HG02588 (cell line): Measurements from ENCODE around the gene ROR2.

Experiments used
- ATAC-seq: cut with Tn5 transposase; IDR thresholded peaks from one replicate; pipeline ENCODE4 v1.9.1; 2021; ENCODE audit warnings: mild to moderate bottlenecking, moderate library complexity; ENCODE audit not compliant: unreplicated experiment

The ROR2 gene

DNA sequence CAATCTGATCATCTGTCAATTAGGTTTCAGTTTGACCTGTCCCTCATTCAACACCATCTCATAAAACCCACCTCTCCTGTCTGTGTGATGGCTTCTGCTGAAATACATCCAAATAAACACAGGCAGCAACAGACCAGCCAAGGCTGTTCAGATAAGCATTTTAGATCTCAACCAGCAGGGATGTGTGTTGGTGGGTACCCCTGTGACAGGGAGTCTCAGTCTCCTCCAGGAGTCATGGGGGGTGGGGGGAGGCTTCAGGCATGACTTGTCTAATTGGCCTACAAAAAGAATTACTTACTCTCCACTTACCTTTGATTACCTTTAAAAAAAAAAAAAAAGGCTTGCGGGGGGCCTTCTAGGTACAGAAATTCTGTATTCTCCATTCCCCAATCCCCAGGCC lies 65.9 kb downstream of the ROR2 start:
- ATAC-seq, result no peak

DNA sequence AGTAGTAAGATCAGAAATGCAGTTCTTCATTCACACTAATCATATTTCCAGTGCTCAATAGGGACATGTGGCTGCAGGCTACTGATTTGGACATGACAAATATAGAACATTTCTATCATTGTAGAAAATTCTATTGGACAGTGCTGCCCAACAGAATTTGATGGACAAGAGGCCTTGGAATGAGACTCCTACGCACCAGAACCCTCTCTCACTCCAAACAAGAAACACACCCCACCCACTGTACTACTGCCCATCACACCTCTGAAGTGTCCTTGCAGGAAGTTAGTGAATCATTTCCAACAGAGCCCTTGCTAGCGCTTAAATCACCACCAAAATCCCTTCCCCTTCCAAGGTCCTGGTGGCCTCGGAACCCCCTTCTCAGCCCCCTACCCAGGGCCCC lies 66.5 kb downstream of the ROR2 start:
- no peak for ATAC-seq

DNA sequence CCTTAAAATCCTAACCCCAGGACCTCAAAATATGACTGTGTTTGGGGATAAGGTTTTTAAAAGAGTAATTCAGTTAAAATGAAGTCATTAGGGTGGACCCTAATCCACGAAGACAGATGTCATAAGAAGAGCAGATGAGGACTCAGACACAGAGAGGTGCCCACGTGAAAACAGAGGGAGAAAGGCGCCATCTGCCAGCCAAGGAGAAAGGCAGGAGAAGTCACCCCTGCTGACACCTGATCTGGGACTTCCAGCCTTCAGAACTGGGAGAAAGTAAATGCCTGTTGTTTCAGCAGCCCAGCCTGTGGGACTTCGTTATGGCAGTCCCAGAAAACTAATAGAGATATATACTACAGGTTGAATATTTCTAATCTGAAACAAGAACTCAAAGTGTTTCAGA lies 67.4 kb downstream of the ROR2 start:
- ATAC-seq, result no peak

GRCh38 chr9:91880378-91880972 lies 69.6 kb downstream of the ROR2 start:
- no peak for ATAC-seq

GRCh38 chr9:91879231-91879630 lies 70.8 kb downstream of the ROR2 start:
- ATAC-seq, result no peak

GRCh38 chr9:91873637-91874051 lies 76.4 kb downstream of the ROR2 start:
- no peak for ATAC-seq

DNA sequence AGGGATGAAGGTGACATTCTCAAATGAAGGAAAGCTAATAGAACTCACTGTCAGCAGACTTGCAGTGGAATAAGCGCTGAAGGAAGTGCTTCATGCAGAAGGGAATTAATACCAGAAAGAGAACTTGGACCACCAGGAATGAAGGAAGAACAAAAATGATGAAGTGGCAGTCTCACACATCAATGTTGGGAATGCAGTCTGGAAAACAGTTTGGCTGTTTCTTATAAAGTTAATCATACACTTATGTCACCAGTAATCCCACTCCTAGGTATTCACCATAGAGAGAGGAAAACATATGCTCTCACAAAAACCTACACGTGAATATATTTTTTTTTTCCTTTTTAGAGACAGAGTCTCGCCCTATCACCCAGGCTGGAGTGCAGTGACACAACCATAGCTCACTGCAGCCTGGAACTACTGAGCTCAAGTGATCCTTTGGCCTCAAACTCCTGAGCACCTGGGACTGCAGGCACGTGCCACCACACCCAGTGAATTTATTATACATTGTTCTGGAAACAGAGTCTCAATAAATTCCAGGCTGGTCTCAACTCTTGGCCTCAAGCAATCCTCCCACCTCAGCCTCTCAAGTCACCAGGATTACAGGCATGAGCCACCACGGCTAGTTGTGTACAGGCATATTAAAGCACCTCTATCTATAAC lies 81.2 kb downstream of the ROR2 start:
- ATAC-seq, result no peak

DNA sequence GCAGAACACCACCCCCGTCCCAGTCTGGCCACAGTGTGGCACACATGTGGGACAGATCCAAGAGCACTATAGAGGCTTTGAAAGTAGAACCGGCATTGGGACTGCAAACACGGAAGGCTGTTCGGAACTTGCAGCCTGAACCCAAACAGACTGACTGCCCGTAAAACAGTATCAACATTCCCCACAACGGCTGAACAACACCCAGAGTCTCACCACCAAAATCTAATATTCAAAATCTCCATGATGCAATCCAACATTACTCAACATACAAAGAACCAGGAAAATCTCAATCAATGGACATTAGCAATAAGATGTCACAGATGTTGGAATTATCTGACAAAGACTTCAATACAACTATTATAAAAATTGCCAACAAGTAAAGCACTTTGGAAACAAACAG lies 82.3 kb downstream of the ROR2 start:
- no peak for ATAC-seq

DNA sequence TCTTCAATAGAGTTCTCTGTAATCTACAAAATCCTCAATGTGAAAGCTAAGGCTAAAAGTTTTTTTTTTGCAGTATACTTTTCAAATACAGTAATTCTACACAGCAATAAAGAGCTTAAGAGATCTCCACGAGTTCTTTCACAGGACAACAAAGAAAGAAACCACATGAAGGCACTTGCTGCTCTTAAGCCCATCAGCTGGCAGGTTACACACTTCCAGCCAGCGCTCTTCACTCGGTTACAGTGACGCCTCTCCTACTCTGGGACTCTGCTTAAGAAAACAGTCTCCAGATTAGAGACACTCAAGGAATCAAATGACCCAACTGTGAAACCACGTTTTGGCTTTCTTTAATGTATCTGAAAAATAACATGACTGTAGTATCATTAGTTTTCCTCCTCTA lies 85.0 kb downstream of the ROR2 start:
- no peak for ATAC-seq

GRCh38 chr9:91864380-91864779 lies 85.6 kb downstream of the ROR2 start:
- no peak for ATAC-seq

GRCh38 chr9:91863469-91863868 lies 86.6 kb downstream of the ROR2 start:
- ATAC-seq, result no peak

DNA sequence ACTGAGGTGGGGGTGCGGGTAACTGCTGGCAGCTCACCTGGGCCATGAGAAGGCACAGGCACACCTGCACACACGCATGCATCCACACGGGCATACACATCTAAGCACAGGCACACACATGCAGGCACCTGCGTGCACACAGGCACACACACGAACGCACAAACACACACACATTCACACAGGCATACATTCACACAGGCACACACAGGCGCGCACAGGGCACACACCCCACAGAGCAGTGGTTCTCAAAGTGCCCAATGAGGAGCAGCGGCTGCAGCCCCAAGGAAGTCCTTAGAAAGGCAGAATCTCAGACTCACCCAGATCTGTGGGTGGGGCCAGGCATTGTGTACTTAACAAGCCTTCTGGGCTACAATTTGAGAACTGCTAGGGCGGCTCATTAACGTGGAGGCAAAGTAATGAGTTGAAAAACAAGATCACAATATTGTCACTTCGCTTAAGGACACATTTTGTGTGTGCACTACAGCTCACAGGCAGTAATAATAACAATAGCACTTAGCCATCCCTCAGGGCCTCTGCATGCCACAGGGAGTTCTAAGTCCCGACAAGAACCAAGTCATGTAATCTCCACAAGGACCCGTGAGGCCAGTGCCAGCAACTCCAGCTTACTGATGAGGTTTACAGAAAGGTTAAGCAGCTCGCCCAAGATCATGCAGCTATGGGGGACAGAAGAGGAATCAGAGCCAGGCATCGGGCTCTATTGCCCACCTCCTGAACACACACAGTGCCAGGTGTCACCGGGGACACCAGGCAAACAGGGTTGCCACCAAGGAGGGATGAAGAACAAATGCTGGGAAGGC lies 91.6 kb downstream of the ROR2 start:
- no peak for ATAC-seq

- ATAC-seq, result no peak
Measured at GRCh38 chr9:91857291-91858212, 92.5 kb downstream of the ROR2 start.

- ATAC-seq, result no peak
Measured at GRCh38 chr9:91856419-91856818, 93.6 kb downstream of the ROR2 start.

DNA sequence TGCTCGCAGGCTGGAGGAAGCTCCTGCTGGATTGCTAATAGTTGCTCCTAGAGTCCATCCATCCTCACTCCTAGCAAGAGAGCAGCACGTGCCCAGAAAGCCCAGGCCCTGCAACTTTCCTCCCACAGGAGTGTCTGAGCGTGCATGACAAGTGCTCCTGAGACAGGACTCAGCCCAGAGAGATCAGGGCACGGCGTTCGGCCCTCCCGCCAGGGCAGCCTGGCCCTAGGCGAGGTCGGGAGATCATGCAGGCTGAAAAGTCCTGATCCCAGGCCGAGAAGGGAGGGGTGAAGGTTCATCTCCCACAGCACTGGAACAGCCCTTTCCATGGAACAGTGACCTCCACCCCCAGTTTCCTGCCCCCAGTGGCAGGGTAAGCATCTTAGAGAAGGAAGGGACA lies 94.8 kb downstream of the ROR2 start:
- no peak for ATAC-seq

DNA sequence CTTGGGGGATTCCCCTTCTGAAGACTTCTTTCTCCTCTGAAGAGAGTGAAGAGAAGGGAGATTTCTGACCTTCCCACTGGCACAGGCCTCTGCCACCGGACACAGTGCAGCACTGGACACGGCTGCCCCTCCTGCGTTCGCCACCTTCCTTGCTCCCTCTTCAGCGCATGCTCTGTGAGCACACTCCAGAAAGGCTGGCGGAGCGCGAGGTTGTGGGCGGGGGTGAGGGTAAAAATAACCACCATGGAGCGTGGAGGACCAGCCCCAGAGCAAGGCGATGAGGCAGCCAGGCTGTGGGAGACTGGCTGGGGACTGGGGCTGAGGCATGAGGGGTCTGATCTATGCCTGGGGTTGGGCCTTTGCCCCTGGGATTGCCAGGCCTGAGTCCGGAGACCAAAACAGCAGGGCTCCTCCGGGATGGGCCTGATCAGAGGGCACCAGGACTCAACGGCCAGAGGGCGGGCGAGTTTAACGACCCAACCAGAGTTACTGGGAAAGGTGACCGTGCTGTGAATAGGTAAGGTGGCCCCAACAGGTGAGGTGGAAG lies 97.2 kb downstream of the ROR2 start:
- ATAC-seq, result no peak

DNA sequence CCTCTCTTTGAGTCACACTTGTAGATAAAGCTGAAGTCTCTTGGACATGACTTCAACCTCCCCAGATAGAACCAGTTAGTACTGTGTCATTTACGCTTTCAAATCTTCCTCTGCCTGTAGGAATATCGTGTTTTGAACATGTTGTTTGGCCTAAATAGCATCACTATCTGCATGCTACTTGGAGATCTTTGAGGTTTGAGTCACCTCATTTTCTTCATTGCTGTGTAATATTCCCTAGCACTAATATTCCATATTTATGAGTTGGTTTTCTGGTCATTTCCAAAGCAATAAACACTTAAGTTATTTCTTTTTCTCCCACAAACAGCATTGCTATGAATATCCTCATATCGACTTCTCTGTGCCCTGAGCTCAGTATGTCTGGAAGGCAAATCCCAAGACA lies 100.3 kb downstream of the ROR2 start:
- ATAC-seq, result no peak

GRCh38 chr9:91848146-91848545 lies 101.9 kb downstream of the ROR2 start:
- ATAC-seq, result no peak

- ATAC-seq, result no peak
Measured at GRCh38 chr9:91847581-91848091, 102.4 kb downstream of the ROR2 start.

DNA sequence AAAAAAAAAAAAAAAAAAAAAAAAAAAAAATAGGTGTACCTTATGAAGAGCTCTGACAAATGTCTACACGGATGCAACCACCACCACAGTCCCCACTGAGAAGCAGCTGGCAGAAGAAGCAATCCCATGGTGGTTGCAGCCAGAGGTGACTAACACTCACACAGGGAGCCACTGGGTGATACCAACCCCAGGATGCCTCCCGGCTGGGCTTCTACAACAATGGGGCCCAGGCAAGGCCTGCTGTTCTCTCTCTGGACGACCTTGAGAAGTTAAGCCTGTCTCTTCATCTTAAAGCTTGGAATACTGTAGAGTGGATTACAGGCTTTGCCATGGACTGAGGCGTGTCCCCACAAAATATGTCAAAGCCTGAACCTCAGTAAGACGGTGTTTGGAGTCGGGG lies 104.1 kb downstream of the ROR2 start:
- ATAC-seq, result no peak
